ENCODE measurements around the gene CDC42BPA. TPM values are rescaled to one million over a fixed set of nuclear protein-coding genes. Genes with fewer than 3 reads are reported as not detected.
A peak's percentile ranks its signal among the peaks of the same experiment; 100 is the strongest.

The CDC42BPA gene
- total and polyA plus RNA-seq, 5 donors: 12.9 to 38.0 (median 36.5) TPM

GRCh38 chr1:226977643-226978431 is 340.5 kb downstream of the CDC42BPA start:
- no peak for DNase-seq
- intact Hi-C loops (cut with DNase I): no loop called here
- 96% methylated on average over 20 of the region's 20 CpGs for WGBS

GRCh38 chr1:226976978-226977642 is 341.2 kb downstream of the CDC42BPA start:
- ATAC-seq (no peak), DNase-seq (peak in 1 of 3 donors; percentile 64)
- WGBS: 88% methylated on average over 21 of the region's 21 CpGs
- intact Hi-C loops (cut with DNase I): no loop called here
- Histone ChIP-seq H3K4me3 (ENCODE audit: low read length) (no peak overlapping the region), H3K27me3 (ENCODE audit: control insufficient read depth, insufficient read depth) (no peaks in the 10 kb centered on the region), H3K27ac (ENCODE audit: low read length) (peak overlapping the region; percentile 3), H3K4me1 (ENCODE audit: control insufficient read depth, insufficient read depth, low read length) (peaks cover 37% of the 10 kb centered on the region), H3K9me3 (ENCODE audit: control insufficient read depth, low read length) (no peaks in the 10 kb centered on the region)

More at GRCh38 chr1:226977643-226978431, 340.5 kb downstream of the CDC42BPA start:
- Histone ChIP-seq H3K9me3 (ENCODE audit: control insufficient read depth, low read length) (no peaks in the 10 kb centered on the region), H3K4me1 (ENCODE audit: control insufficient read depth, insufficient read depth, low read length) (peaks cover 36% of the 10 kb centered on the region), H3K4me3 (ENCODE audit: low read length) (no peak overlapping the region), H3K27me3 (ENCODE audit: control insufficient read depth, insufficient read depth) (no peaks in the 10 kb centered on the region), H3K27ac (ENCODE audit: low read length) (peak overlapping the region; percentile 1)
- no peak for ATAC-seq

GRCh38 chr1:226976276-226976977 is 341.9 kb downstream of the CDC42BPA start:
- DNase-seq: no peak
- no peaks in the 10 kb centered on the region for H3K27me3 ChIP-seq (ENCODE audit: control insufficient read depth, insufficient read depth)
- peaks cover 37% of the 10 kb centered on the region for H3K4me1 ChIP-seq (ENCODE audit: control insufficient read depth, insufficient read depth, low read length)
- no peak overlapping the region for H3K4me3 ChIP-seq (ENCODE audit: low read length)
- 96% methylated on average over 34 of the region's 34 CpGs for WGBS
- no peaks in the 10 kb centered on the region for H3K9me3 ChIP-seq (ENCODE audit: control insufficient read depth, low read length)
- ATAC-seq: no peak
- intact Hi-C loops (cut with DNase I): no loop called here
- H3K27ac ChIP-seq (ENCODE audit: low read length): peak overlapping the region; percentile 3

GRCh38 chr1:226975259-226976250 is 342.7 kb downstream of the CDC42BPA start:
- intact Hi-C loops (cut with DNase I): no loop called here
- DNase-seq: peak in 1 of 3 donors; percentile 57
- peaks cover 36% of the 10 kb centered on the region for H3K4me1 ChIP-seq (ENCODE audit: control insufficient read depth, insufficient read depth, low read length)
- no peaks in the 10 kb centered on the region for H3K27me3 ChIP-seq (ENCODE audit: control insufficient read depth, insufficient read depth)
- ATAC-seq: no peak
- H3K27ac ChIP-seq (ENCODE audit: low read length): peak overlapping the region; percentile 99
- 85% methylated on average over 27 of the region's 32 CpGs for WGBS
- no peak overlapping the region for H3K4me3 ChIP-seq (ENCODE audit: low read length)
- no peaks in the 10 kb centered on the region for H3K9me3 ChIP-seq (ENCODE audit: control insufficient read depth, low read length)

- DNase-seq: peak; percentile 63 to 87 (median 83)
- peak; percentile 30 to 65 for ATAC-seq
- WGBS: 54% methylated on average over 14 of the region's 14 CpGs
- H3K27ac ChIP-seq (ENCODE audit: low read length): peak overlapping the region; percentile 99
- no peaks in the 10 kb centered on the region for H3K9me3 ChIP-seq (ENCODE audit: control insufficient read depth, low read length)
- H3K4me3 ChIP-seq (ENCODE audit: low read length): no peak overlapping the region
- no peaks in the 10 kb centered on the region for H3K27me3 ChIP-seq (ENCODE audit: control insufficient read depth, insufficient read depth)
- intact Hi-C loops (cut with DNase I): no loop called here
- peaks cover 30% of the 10 kb centered on the region for H3K4me1 ChIP-seq (ENCODE audit: control insufficient read depth, insufficient read depth, low read length)
Observed at GRCh38 chr1:226974544-226975258, 343.6 kb downstream of the CDC42BPA start.

- no peaks in the 10 kb centered on the region for H3K9me3 ChIP-seq (ENCODE audit: control insufficient read depth, low read length)
- peaks cover 28% of the 10 kb centered on the region for H3K4me1 ChIP-seq (ENCODE audit: control insufficient read depth, insufficient read depth, low read length)
- peak; percentile 76 to 78 for ATAC-seq
- no peaks in the 10 kb centered on the region for H3K27me3 ChIP-seq (ENCODE audit: control insufficient read depth, insufficient read depth)
- no peak overlapping the region for H3K4me3 ChIP-seq (ENCODE audit: low read length)
- WGBS: 43% methylated on average over 11 of the region's 11 CpGs
- intact Hi-C loops (cut with DNase I): no loop called here
- DNase-seq: peak; percentile 73 to 83 (median 77)
- H3K27ac ChIP-seq (ENCODE audit: low read length): peak overlapping the region; percentile 99
Observed at GRCh38 chr1:226973898-226974543, 344.3 kb downstream of the CDC42BPA start.

- ATAC-seq (peak; percentile 65 to 76), DNase-seq (peak in 1 of 3 donors; percentile 74)
- WGBS: 71% methylated on average over 5 of the region's 5 CpGs
- H3K27me3 ChIP-seq (ENCODE audit: control insufficient read depth, insufficient read depth): no peaks in the 10 kb centered on the region
- H3K9me3 ChIP-seq (ENCODE audit: control insufficient read depth, low read length): no peaks in the 10 kb centered on the region
- no peak overlapping the region for H3K4me3 ChIP-seq (ENCODE audit: low read length)
- H3K27ac ChIP-seq (ENCODE audit: low read length): peak overlapping the region; percentile 99
- peaks cover 27% of the 10 kb centered on the region for H3K4me1 ChIP-seq (ENCODE audit: control insufficient read depth, insufficient read depth, low read length)
- intact Hi-C loops (cut with DNase I): no loop called here
Observed at GRCh38 chr1:226973371-226973897, 344.9 kb downstream of the CDC42BPA start.

- Histone ChIP-seq H3K4me1 (ENCODE audit: control insufficient read depth, insufficient read depth, low read length) (peaks cover 27% of the 10 kb centered on the region), H3K9me3 (ENCODE audit: control insufficient read depth, low read length) (no peaks in the 10 kb centered on the region), H3K27ac (ENCODE audit: low read length) (peak overlapping the region; percentile 99), H3K27me3 (ENCODE audit: control insufficient read depth, insufficient read depth) (no peaks in the 10 kb centered on the region), H3K4me3 (ENCODE audit: low read length) (no peak overlapping the region)
- DNase-seq (peak in 1 of 3 donors; percentile 75), ATAC-seq (peak; percentile 5 to 14)
- intact Hi-C loops (cut with DNase I): no loop called here
- 81% methylated on average over 6 of the region's 6 CpGs for WGBS
Observed at GRCh38 chr1:226972931-226973330, 345.4 kb downstream of the CDC42BPA start.

GRCh38 chr1:226971765-226972164 is 346.5 kb downstream of the CDC42BPA start:
- intact Hi-C loops (cut with DNase I): no loop called here
- no peak for ATAC-seq
- Histone ChIP-seq H3K4me3 (ENCODE audit: low read length) (no peak overlapping the region), H3K9me3 (ENCODE audit: control insufficient read depth, low read length) (no peaks in the 10 kb centered on the region), H3K27ac (ENCODE audit: low read length) (no peak overlapping the region), H3K4me1 (ENCODE audit: control insufficient read depth, insufficient read depth, low read length) (peaks cover 26% of the 10 kb centered on the region), H3K27me3 (ENCODE audit: control insufficient read depth, insufficient read depth) (no peaks in the 10 kb centered on the region)
- no peak for DNase-seq
- WGBS: 98% methylated on average over 1 of the region's 1 CpG
